HG03064 (cell line): ENCODE results near the gene SLC26A11.

Experiments used
- ATAC-seq: cut with Tn5 transposase; IDR thresholded peaks from one replicate; pipeline ENCODE4 v1.9.1; 2021; ENCODE audit warnings: low read depth; ENCODE audit not compliant: unreplicated experiment

SLC26A11 gene

GRCh38 chr17:80277751-80278671 lies 57.8 kb downstream of the SLC26A11 start:
- ATAC-seq, result no peak

GRCh38 chr17:80279895-80280294 lies 59.7 kb downstream of the SLC26A11 start:
- ATAC-seq, result no peak

- ATAC-seq, result no peak
Observed at GRCh38 chr17:80281516-80281915, 61.3 kb downstream of the SLC26A11 start.

GRCh38 chr17:80283116-80283852 lies 63.1 kb downstream of the SLC26A11 start:
- no peak for ATAC-seq

GRCh38 chr17:80284631-80285030 lies 64.4 kb downstream of the SLC26A11 start:
- no peak for ATAC-seq

GRCh38 chr17:80285237-80285920 lies 65.2 kb downstream of the SLC26A11 start:
- ATAC-seq, result no peak

- no peak for ATAC-seq
Observed at GRCh38 chr17:80286638-80286960, 66.4 kb downstream of the SLC26A11 start.

GRCh38 chr17:80287038-80287437 lies 66.8 kb downstream of the SLC26A11 start:
- no peak for ATAC-seq

- no peak for ATAC-seq
Observed at GRCh38 chr17:80287806-80288567, 67.8 kb downstream of the SLC26A11 start.

GRCh38 chr17:80289616-80290015 lies 69.4 kb downstream of the SLC26A11 start:
- ATAC-seq, result no peak

- no peak for ATAC-seq
Observed at GRCh38 chr17:80290156-80290555, 69.9 kb downstream of the SLC26A11 start.

- ATAC-seq, result no peak
Observed at GRCh38 chr17:80291260-80291659, 71.0 kb downstream of the SLC26A11 start.

- no peak for ATAC-seq
Observed at GRCh38 chr17:80291691-80292487, 71.7 kb downstream of the SLC26A11 start.

GRCh38 chr17:80292521-80292971 lies 72.3 kb downstream of the SLC26A11 start:
- no peak for ATAC-seq

GRCh38 chr17:80294210-80294609 lies 74.0 kb downstream of the SLC26A11 start:
- no peak for ATAC-seq

- ATAC-seq, result no peak
Observed at GRCh38 chr17:80294653-80295052, 74.4 kb downstream of the SLC26A11 start.

GRCh38 chr17:80295146-80295545 lies 74.9 kb downstream of the SLC26A11 start:
- ATAC-seq, result no peak

- no peak for ATAC-seq
Observed at GRCh38 chr17:80295559-80295958, 75.3 kb downstream of the SLC26A11 start.

- no peak for ATAC-seq
Observed at GRCh38 chr17:80296221-80296620, 76.0 kb downstream of the SLC26A11 start.
